Stimulated activated CD4-positive, alpha-beta T cell treated with anti-CD3 and anti-CD28 coated beads, Interleukin-15, amount 100 ng/mL, for 1 hour (primary cell): ENCODE measurements around the gene PPARA.

Source experiments
- DNase-seq, 2 donors: peaks; one replicate each; pipeline ENCODE4 v3.0.0-alpha.2; 2020; ENCODE audit warnings: low read depth in 1 of 2, low spot score in 1 of 2

The PPARA gene

GRCh38 chr22:46202897-46203600 lies 52.7 kb downstream of the PPARA start:
- DNase-seq: no peak

GRCh38 chr22:46203601-46203980 lies 53.3 kb downstream of the PPARA start:
- no peak for DNase-seq

DNA sequence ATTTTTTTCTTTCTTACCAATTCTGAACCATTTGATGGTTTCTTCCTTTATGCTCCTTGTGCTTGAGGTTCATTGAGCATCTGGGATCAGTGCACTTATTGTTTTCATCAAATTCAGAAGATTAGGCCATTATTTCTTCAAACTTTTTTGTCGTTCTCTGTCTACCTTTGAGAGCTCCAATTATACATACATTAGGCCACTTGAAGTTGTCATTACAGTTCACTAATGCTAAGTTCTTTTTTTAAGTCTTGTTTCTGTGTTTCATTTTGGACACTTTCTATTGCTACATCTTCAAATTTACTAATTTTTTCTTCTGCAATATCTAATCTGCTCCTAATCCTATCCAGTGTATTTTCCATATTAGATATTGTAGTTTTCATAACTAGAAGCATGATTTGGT lies 58.9 kb downstream of the PPARA start:
- DNase-seq: no peak

DNA sequence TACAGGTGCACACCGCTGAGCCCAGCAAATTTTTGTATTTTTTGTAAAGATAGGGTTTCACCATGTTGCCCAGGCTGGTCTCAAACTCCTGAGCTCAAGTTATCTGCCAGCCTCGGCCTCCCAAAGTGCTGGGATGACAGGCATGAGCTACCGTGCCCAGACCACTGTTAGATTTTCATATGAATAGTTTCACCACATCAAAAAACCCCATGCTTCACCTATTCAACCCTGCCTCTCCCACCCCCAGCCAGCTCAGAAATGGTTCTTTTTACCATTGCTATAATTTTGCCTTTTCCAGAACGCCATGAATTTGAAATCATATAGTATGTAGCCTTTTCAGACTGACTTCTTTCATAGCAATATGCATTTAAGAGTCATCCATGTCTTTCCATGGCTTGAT lies 61.9 kb downstream of the PPARA start:
- no peak for DNase-seq

- no peak for DNase-seq
Observed at GRCh38 chr22:46213052-46213451, 62.7 kb downstream of the PPARA start.

DNA sequence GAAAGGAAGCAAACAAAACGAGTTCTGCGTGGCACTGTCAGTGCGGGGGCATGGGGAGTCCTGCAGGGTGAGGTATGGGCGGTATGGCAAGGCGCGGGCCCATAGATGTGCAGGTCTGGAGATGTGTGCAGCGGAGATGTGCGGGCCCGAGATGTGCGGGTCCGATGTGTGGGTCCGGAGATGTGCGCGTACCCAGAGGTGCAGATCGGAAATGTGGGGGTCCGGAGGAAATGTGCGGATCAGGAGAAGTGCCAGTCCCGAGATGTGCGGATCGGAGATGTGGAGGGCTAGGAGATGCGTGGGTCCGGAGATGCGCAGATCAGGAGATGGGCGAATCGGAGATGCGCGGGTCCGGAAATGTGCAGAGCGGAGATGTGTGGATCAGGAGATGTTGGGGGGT lies 63.8 kb downstream of the PPARA start:
- DNase-seq: no peak

- no peak for DNase-seq
Observed at GRCh38 chr22:46214616-46215015, 64.3 kb downstream of the PPARA start.

DNA sequence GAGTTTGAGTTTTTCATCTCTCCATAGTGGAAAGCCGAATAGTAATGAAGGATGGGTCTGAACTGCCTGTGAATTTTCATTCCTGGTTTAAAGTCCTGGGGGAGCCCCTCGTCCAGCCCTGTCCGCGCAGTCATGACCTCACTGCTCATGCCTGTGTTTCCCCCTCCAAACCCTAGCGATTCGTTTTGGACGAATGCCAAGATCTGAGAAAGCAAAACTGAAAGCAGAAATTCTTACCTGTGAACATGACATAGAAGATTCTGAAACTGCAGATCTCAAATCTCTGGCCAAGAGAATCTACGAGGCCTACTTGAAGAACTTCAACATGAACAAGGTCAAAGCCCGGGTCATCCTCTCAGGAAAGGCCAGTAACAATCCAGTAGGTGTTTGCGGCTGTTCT lies 69.3 kb downstream of the PPARA start:
- no peak for DNase-seq

GRCh38 chr22:46220921-46221320 lies 70.6 kb downstream of the PPARA start:
- DNase-seq: no peak

DNA sequence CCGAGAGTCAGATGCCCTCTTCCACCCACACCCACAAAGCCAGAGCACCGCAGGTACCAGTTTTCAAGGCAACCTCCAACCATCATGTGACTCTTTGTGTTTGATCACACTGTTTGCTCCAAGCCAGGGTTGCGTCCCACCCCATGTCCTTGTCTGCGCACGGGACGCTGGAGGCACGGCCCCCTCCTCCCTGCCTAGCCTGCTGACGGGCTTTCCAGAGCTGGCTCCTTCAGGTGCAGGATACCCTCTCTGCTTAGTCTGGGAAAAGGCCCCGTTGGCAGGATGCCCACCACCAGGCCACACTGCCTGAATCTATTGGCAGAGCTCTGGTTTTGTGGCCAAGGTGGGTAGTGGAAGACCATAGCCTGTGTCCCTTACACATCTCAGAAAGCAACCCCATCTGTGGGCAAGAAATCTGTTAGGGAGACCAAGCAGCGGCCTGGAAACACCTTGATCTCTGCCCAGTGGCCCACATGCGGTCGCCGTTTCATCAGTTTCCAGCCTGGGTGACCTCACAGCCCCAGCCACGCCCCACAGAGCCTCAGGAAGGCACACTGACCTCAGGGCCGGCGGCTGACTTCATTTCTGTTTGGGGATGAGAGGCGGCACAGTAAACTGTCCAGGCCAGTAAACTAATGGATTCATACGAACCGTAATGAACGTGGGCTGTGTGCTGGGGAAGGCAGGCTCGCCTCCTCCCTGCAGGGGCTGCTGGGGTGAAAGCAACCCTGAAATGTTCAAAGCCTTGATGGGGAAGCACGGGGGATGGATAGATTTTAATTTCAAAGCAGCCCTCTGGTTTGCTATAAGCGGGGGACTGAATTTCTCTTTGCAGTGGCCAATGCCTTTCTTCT lies 73.9 kb downstream of the PPARA start:
- DNase-seq: no peak

- DNase-seq: no peak
Observed at GRCh38 chr22:46224898-46225290, 74.6 kb downstream of the PPARA start.

GRCh38 chr22:46225631-46226030 lies 75.3 kb downstream of the PPARA start:
- no peak for DNase-seq

- no peak for DNase-seq
Observed at GRCh38 chr22:46226577-46226976, 76.3 kb downstream of the PPARA start.

DNA sequence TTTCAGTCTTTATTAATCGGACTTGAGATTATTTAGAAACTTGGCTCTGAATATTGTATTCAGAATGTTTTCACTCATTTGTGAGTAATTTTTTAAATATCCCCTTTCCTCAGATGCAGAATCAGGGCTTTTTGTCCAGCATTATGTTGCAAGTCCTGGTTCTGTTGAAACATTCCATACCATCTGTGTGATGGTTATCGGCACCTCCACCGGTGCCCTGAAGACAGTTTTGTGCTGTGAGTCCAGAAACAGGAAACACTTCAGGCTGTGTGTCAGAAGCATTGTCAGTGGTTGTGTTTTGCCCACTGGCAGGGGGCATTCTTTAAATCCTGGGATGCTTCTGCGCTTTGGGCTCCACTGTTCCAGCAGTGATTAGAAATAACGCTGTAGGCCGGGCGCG lies 79.4 kb downstream of the PPARA start:
- DNase-seq: no peak

DNA sequence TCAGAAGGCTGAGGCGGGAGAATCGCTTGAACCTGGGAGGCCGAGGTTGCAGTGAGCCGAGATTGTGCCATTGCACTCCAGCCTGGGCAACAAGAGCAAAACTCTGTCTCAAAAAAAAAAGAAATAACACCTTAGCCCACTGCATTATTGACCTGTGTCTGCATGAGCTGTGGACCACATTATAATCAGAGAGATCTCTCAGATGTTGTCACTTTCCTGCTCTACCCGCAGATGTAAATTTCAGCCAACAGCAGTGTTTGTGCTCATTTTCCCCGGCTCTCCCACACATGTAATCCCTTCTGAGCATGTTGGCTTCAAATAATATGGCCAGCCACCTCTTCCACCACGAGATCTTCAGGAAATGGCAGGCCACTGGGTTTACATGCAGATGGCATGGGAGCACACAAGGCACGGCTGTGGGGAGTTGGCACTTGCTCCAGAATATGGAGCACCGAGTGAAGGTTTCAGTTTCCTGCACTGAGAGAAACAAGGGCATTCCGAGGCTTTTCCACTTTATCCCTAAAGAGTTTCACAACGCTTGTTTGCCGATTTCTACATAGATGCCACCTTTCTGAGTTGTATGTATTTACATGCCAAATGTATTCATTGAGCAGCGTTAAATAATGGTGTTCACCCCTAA lies 80.1 kb downstream of the PPARA start:
- DNase-seq: no peak

DNA sequence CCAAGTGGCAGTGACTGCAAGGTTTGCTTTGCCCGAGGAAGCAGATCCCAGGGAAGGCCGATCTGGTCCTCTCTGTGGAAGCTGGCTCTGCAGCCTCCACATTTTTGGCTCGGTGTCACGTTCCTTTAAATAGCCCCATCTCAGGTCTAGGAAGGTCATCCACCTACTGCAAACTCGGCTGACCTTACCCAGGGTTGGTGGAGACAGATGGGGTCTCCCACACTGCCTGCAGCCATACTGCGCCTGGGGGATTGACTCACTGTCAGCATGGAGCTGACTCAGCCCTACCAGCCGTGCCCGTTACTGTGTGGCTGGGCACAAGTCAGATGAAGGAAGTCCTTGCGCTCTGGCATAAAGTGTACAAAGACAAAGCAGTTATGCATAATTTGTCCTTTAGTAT lies 82.9 kb downstream of the PPARA start:
- no peak for DNase-seq

- no peak for DNase-seq
Observed at GRCh38 chr22:46234969-46235368, 84.6 kb downstream of the PPARA start.

DNA sequence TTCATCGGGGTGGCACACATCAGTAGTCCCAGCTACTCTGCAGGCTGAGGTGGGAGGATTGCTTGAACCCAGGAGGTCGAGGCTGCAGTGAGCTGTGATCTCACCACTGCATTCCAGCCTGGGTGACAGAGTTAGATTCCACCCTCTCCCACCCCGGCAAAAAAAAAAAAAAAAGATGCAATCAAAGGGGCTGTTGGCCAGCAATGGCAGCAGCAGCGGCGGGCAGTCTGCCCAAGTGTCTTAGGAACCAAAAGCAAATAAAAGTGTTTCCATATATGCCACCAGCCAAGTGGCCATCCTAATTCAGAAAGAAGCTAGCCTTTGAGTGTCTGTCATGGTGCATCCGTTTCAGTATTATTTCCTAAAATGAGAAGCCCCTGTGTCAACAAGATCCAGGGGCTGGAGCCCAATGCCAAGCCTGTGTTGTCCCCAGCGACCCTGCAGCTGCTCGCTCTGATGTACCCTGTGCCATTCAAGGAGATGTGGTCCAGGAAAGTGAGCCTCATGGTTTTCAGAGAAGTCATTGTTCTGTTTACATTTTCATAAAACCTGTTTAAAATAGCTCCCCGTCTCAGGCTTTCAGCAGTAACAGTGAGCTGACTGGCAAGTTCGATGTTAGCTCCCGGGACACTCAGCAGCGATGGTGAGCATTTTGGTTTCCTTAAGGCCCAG lies 87.3 kb downstream of the PPARA start:
- DNase-seq: no peak

- DNase-seq: no peak
Observed at GRCh38 chr22:46238541-46238940, 88.2 kb downstream of the PPARA start.

- DNase-seq: no peak
Observed at GRCh38 chr22:46239261-46240048, 89.1 kb downstream of the PPARA start.

DNA sequence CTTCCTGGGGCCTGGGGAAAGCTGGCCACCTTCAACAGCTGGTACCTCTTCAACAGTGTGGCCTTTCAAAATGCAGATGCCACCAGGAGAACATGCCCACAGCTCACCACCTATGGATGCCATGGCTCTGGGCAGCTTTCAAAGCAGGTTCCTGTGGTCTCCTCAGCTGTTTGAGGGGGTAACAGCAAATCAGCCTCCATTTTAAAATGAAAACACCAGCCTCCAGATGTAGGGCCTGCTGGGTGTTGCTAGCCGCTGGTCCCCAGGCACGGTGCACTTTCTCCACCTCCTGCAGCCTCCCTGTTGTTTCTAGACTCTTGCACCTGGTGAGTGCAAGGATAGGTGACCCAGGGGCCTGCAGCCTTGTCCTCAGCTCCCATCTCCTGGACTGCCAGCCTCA lies 89.7 kb downstream of the PPARA start:
- no peak for DNase-seq
